ENCODE measurements around the gene ERVK3-1. TPM values are rescaled to one million over a fixed set of nuclear protein-coding genes. Genes with fewer than 3 reads are reported as not detected.

Gene ERVK3-1
- total and polyA plus RNA-seq, 11 donors = 12.8 to 61.1 (median 24.3) TPM

- Histone ChIP-seq H3K9me3 (no peaks in the 10 kb centered on the region), H3K4me3 (peak overlapping the region; percentile 44 to 98 (median 82)), H3K27ac (peak overlapping the region; percentile 81 to 99 (median 96)), H3K27me3 (no peaks in the 10 kb centered on the region), H3K4me1 (peaks cover 5 to 38% (median 17%) of the 10 kb centered on the region in 12 donors), H3K36me3 (peaks cover 0 to 8% (median 0%) of the 10 kb centered on the region in 9 donors)
- peak in 2 of 4 donors; percentile 1 to 12 for ATAC-seq
- TF ChIP-seq CTCF (IDR thresholded peaks at IDR 0.05) (no peak), POLR2A (IDR thresholded peaks at IDR 0.05) (no peak)
- DNase-seq = no peak
- intact Hi-C loops (cut with DNase I) = loop anchor here in 5 of 10 donors (2.0 to 5.0 kb wide), 4 partner anchors 36 to 60 kb away; partner anchors contain the start of genes ZNF497 (in 3 of the 5), ZNF837 (in 2 of the 5) and RPS5 (in 1 of the 5)
- WGBS, 4 donors = 2 to 13% (median 4%) methylated on average over 9 of the region's 9 CpGs
Measured at GRCh38 chr19:58326501-58326913, 21.3 kb downstream of the ERVK3-1 start.

DNA sequence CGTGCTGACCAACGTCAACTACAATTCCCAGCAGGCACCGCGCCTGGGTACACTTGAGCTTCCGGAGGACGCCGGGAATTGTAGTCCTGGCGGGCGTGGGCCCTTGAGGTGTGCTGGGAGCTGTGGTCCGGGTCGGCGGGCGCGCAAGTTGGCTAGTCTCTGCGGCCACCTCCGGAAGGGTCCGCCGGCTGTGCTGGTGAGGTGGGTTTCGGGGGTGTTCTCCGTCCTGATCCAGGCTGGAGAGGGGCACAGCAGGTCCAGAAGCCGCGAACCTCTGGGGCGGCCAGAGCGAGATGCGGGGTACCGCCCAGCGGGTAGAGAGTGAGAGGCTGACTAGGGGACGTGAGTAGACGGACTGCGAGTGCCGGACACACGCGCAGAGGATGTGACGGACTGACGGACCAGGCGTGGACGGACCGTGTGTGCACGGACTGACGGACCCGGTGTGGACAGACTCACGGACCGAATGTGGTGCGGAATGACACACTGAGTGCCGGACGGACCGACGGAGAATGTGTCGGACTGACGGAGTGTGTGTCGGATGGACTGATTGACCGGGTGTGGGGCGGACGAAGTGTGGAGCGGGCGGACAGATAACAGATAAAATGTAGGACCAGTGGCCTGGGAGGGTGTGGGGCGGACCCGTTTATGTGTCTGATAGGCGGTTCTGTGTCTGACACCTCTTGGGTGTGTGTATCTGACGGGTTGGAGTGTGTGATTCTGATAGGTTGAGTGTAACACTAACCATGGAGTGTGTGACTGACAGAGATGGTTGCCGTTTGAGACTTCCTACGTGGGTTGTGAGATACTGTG, 21.9 kb downstream of the ERVK3-1 start, which contains the start of gene ZSCAN22:
Gene ZSCAN22, plus strand, starts transcription at position 81 of the 813 bp plus-strand sequence. CDS start 7,809 bp downstream, outside the sequence.
- Histone ChIP-seq H3K4me1 (peaks cover 5 to 38% (median 17%) of the 10 kb centered on the region in 12 donors), H3K36me3 (peaks cover 0 to 3% (median 0%) of the 10 kb centered on the region in 9 donors), H3K27me3 (no peaks in the 10 kb centered on the region), H3K27ac (peak within 1 kb of the TSS; percentile 81 to 99 (median 96)), H3K4me3 (peak within 1 kb of the TSS; percentile 44 to 98 (median 82)), H3K9me3 (no peaks in the 10 kb centered on the region)
- ATAC-seq (peak; percentile 97 to 98 (median 98)), DNase-seq (peak; percentile 97 to 99 (median 98))
- intact Hi-C loops (cut with DNase I) = loop anchor here in 5 of 10 donors (1.0 to 5.0 kb wide), 5 partner anchors 35 to 60 kb away; partner anchors contain the start of genes ZNF497 (in 3 of the 5), ZNF837 (in 2 of the 5) and RPS5 (in 1 of the 5)
- TF ChIP-seq POLR2A (IDR thresholded peaks at IDR 0.05) = peak in 1 of 2 donors; percentile 54
- TF ChIP-seq CTCF (IDR thresholded peaks at IDR 0.05) = peak in 1 of 12 donors; percentile 8
- 0 to 1% (median 1%) methylated on average over 35 to 62 of the region's 62 CpGs for WGBS, 4 donors

- peaks cover 5 to 38% (median 17%) of the 10 kb centered on the region in 12 donors for H3K4me1 ChIP-seq
- no peak overlapping the region for H3K27ac ChIP-seq
- ATAC-seq (no peak), DNase-seq (no peak)
- TF ChIP-seq POLR2A (IDR thresholded peaks at IDR 0.05) (no peak), CTCF (IDR thresholded peaks at IDR 0.05) (no peak)
- no peaks in the 10 kb centered on the region for H3K9me3 ChIP-seq
- H3K36me3 ChIP-seq = no peaks in the 10 kb centered on the region
- no peak overlapping the region for H3K4me3 ChIP-seq
- intact Hi-C loops (cut with DNase I) = loop anchor here in 5 of 10 donors (2.0 to 5.0 kb wide), 3 partner anchors 33 to 53 kb away; partner anchors contain the start of genes ZNF497 (in 4 of the 5) and ZNF837 (in 1 of the 5)
- 56 to 69% (median 61%) methylated on average over 10 of the region's 10 CpGs for WGBS, 4 donors
- no peaks in the 10 kb centered on the region for H3K27me3 ChIP-seq
Measured at GRCh38 chr19:58328999-58329398, 23.8 kb downstream of the ERVK3-1 start.

GRCh38 chr19:58330458-58330857, 25.3 kb downstream of the ERVK3-1 start:
- Histone ChIP-seq H3K27ac (no peak overlapping the region), H3K4me1 (peaks cover 5 to 35% (median 17%) of the 10 kb centered on the region in 12 donors), H3K36me3 (peaks cover 0 to 12% (median 8%) of the 10 kb centered on the region in 9 donors), H3K27me3 (no peaks in the 10 kb centered on the region), H3K4me3 (no peak overlapping the region), H3K9me3 (no peaks in the 10 kb centered on the region)
- WGBS, 4 donors = 54 to 76% (median 72%) methylated on average over 4 of the region's 4 CpGs
- DNase-seq (no peak), ATAC-seq (no peak)
- no peak for TF ChIP-seq CTCF (IDR thresholded peaks at IDR 0.05)
- TF ChIP-seq POLR2A (IDR thresholded peaks at IDR 0.05) = peak in 1 of 2 donors; percentile 11
- intact Hi-C loops (cut with DNase I) = no loop called here
